ENCODE measurements around the gene SNCAIP.
A peak's percentile ranks its signal among the peaks of the same experiment; 100 is the strongest.

Gene SNCAIP

DNA sequence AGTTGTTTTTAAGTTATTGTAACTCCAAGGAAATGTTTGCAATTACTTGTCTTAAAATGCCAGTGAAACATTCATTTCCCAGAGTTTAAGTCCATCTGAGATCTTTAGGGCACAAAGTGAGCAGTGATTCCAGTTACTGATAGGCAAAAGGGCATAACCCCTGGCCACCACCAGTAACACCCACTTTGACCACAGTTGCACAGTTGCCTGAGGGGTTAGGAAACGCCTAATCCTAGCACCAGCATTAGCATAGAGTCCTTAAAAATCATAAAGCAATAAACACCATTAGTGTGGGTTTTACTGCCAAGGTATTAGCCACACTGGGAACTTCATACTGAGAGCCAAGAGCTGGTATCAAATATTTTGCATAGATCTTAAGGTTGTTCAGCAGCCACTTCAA, 143.9 kb downstream of the SNCAIP start:
- no peak overlapping the region for H3K4me3 ChIP-seq (ENCODE audit: low read depth, low read length)
- TF ChIP-seq, protein P1, sequence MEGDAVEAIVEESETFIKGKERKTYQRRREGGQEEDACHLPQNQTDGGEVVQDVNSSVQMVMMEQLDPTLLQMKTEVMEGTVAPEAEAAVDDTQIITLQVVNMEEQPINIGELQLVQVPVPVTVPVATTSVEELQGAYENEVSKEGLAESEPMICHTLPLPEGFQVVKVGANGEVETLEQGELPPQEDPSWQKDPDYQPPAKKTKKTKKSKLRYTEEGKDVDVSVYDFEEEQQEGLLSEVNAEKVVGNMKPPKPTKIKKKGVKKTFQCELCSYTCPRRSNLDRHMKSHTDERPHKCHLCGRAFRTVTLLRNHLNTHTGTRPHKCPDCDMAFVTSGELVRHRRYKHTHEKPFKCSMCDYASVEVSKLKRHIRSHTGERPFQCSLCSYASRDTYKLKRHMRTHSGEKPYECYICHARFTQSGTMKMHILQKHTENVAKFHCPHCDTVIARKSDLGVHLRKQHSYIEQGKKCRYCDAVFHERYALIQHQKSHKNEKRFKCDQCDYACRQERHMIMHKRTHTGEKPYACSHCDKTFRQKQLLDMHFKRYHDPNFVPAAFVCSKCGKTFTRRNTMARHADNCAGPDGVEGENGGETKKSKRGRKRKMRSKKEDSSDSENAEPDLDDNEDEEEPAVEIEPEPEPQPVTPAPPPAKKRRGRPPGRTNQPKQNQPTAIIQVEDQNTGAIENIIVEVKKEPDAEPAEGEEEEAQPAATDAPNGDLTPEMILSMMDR (IDR thresholded peaks at IDR 0.05; ENCODE audit: low read depth, low read length, missing control alignments): no peak
- DNase-seq (ENCODE audit: low read depth): no peak
- in situ Hi-C loops (cut with HindIII; ENCODE audit: low sequenced_read_pairs): no loop called here

GRCh38 chr5:122457178-122457826, 145.3 kb downstream of the SNCAIP start:
- in situ Hi-C loops (cut with HindIII; ENCODE audit: low sequenced_read_pairs): no loop called here
- TF ChIP-seq, protein P1 (IDR thresholded peaks at IDR 0.05; ENCODE audit: low read depth, low read length, missing control alignments): no peak
- no peak overlapping the region for H3K4me3 ChIP-seq (ENCODE audit: low read depth, low read length)
- DNase-seq (ENCODE audit: low read depth): no peak

GRCh38 chr5:122458278-122458872, 146.3 kb downstream of the SNCAIP start:
- DNase-seq (ENCODE audit: low read depth): no peak
- no peak overlapping the region for H3K4me3 ChIP-seq (ENCODE audit: low read depth, low read length)
- in situ Hi-C loops (cut with HindIII; ENCODE audit: low sequenced_read_pairs): no loop called here
- TF ChIP-seq, protein P1 (IDR thresholded peaks at IDR 0.05; ENCODE audit: low read depth, low read length, missing control alignments): peak; percentile 62

- H3K4me3 ChIP-seq (ENCODE audit: low read depth, low read length): no peak overlapping the region
- in situ Hi-C loops (cut with HindIII; ENCODE audit: low sequenced_read_pairs): no loop called here
- TF ChIP-seq, protein P1 (IDR thresholded peaks at IDR 0.05; ENCODE audit: low read depth, low read length, missing control alignments): no peak
- DNase-seq (ENCODE audit: low read depth): no peak
These were observed 150.4 kb downstream of the SNCAIP start for GRCh38 chr5:122462486-122462885.

DNA sequence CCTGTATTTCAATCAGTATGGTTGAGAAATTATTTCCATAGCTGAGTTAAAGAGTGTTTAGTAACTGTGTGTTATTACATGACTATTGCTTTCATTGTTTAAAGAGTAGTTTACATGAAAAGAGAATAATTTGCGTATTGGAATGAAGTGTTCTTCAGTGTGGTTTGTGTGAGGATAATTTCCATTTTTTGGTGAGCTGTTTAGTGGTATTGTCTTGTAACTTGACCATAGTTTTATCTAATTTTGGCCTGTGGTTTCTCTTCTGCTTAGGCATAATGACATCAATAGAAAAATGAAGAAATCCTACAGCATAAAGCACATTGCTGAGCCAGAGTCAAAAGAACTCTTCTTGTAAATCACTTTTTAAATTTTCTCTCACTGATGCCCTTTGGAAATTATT, 151.2 kb downstream of the SNCAIP start:
- H3K4me3 ChIP-seq (ENCODE audit: low read depth, low read length): no peak overlapping the region
- peak; percentile 65 for DNase-seq (ENCODE audit: low read depth)
- in situ Hi-C loops (cut with HindIII; ENCODE audit: low sequenced_read_pairs): no loop called here
- TF ChIP-seq, protein P1 (IDR thresholded peaks at IDR 0.05; ENCODE audit: low read depth, low read length, missing control alignments): no peak

DNA sequence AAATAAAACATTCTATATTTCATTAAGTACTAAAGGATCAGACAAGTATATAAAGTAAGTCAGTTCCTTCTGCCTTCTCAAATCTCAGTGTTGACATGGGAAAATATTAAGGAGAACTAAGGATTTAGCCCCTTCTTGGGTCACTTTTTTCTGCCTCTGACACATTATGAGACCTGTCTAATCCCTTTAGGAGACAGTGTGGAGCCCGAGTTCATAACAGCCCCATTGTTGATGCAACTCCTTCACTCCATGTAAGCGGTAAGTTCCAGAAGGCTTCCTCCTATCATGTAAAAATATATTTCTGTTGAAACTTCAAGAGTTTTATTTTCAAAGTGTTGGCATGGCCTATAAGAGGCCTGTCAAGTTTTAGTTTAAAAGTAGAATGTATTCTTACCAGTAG, 152.2 kb downstream of the SNCAIP start:
- in situ Hi-C loops (cut with HindIII; ENCODE audit: low sequenced_read_pairs): no loop called here
- no peak for DNase-seq (ENCODE audit: low read depth)
- TF ChIP-seq, protein P1 (IDR thresholded peaks at IDR 0.05; ENCODE audit: low read depth, low read length, missing control alignments): no peak
- H3K4me3 ChIP-seq (ENCODE audit: low read depth, low read length): no peak overlapping the region
